NK-92 treated with Interleukin-12 subunit alpha and Interleukin-12 subunit beta, amount 100 ng/mL, for 24 hours (cell line): ENCODE results near the gene NCLN.
"Not testable (repeated sequence)": the region's sequence is repeated elsewhere in the genome, so short reads cannot be mapped to it uniquely, and the experiment has no call there.

ENCODE experiments used
- DNase-seq: peaks from one replicate; lab custom pipeline; 2025; lab: John Stamatoyannopoulos, UW

Gene NCLN

DNA sequence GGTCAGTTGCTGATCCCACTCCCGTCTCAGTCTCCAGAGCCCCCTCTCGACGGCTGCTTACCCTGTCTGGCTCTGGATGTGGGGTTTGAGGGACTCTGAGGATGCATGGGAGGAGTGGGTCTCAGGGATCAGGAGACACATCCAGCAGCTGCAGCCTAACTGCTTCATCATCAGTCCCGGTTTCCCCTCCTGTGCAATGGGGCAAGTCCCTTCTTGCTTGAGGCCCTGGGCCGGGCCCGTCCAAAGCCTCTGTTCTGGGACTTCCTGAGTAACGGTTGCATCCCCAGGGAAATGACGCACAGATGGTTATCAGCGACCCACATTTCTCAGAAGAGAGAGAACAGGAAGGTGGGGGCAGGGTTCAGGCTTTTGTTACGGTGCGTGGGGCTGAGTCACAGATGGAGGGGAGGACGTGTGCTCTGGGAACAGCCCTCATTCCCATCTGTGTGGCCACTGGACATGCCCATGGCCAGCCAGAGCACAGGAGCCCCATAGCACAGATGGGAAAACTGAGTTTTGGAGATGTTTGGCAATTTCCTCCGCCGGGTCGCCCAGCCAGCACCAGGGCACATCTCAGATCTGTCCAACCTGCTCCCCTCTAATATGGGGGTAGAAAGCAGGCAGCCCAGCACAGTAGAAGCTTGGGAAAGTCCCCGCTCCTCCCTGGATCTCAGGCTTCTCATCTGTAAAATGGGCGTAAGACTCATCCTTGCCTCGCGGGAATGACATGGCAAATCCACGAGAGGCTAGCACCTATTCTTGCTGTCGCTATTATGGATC, 30.6 kb upstream of the NCLN start:
- no peak for DNase-seq

- no peak for DNase-seq
Observed at GRCh38 chr19:3157096-3157845, 28.5 kb upstream of the NCLN start.

DNA sequence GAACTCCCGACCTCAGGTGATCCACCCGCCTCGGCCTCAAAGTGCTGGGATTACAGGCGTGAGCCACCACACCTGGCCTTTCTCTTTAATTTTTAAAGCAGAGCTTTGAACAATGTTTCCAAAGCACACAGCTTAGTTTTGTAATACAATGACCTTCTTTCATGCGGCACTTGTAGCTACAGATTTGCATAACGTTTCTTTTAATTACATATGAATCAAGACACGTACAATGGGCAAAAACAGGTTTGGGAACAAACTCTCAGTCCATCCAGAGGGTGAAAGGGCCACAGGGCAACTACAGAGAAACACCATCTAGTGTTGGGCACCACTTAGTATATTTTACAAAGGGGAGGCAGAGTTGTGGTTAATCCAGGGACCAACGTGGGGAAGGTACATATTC, 26.2 kb upstream of the NCLN start:
- DNase-seq: no peak

DNA sequence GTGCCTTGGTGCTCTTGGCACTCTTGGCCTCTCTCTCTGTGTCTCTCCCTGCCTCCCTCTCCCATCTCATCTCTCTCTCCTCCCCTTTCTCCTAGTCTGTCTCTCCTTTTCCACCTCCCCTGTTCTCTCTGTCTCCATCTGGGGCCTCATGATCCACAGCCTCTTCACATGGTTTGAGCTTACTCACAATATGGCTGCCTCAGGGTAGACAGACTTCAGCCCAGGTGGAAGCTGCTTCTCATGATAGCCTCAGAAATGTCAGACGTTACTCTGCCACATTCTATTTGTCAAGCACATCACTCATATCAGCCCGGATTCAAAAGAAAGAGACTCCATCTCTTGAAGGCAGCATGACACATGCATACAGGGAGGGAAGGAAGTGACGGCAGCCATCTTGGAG, 25.5 kb upstream of the NCLN start:
- DNase-seq: no peak

DNA sequence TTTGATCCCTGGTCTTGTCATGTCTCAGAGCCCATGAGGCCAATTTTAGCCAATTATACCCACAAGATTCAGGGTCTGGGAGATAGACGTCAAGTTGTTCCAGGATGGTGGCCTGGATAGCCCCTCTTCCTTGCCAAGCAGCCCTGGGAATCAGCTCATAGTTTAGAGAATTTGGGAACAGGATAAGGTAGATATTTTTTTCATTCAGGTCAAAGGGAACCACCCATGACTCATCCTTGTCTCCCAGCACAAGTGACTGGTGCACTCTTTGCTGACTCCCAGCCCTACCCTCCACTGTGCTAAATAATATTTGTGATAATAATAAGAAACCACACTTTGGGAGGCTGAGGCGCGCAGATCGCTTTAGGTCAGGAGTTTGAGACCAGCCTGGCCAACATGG, 24.3 kb upstream of the NCLN start:
- no peak for DNase-seq

DNA sequence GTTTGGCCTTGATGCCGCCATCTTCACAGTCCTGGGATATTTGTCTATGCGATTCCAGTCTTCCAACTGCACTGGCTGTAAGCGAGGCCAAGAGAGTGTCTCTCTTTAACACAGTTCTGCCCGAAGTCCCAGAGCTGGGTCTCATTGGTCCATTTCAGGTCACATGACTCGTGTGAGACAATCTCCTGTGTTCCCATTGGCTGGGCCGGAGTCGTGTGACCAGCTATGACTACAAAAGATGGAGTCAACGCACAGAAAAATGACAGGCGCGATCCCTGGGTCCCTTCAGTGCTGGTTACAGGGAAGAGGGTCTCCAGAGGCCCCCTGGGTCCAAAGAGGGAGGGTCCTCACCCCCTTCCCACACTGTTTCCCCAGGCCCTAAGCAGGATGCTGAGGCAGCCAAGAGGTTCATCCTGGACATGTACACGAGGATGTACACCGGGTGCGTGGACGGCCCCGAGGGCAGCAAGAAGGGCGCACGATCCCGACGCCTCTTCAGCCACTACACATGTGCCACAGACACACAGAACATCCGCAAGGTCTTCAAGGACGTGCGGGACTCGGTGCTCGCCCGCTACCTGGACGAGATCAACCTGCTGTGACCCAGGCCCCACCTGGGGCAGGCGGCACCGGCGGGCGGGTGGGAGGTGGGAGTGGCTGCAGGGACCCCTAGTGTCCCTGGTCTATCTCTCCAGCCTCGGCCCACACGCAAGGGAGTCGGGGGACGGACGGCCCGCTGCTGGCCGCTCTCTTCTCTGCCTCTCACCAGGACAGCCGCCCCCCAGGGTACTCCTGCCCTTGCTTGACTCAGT, 23.1 kb upstream of the NCLN start:
- DNase-seq: no peak

- peak; percentile 24 for DNase-seq
Observed at GRCh38 chr19:3163230-3163886, 22.4 kb upstream of the NCLN start.

- DNase-seq: no peak
Observed at GRCh38 chr19:3163943-3164342, 21.8 kb upstream of the NCLN start.

DNA sequence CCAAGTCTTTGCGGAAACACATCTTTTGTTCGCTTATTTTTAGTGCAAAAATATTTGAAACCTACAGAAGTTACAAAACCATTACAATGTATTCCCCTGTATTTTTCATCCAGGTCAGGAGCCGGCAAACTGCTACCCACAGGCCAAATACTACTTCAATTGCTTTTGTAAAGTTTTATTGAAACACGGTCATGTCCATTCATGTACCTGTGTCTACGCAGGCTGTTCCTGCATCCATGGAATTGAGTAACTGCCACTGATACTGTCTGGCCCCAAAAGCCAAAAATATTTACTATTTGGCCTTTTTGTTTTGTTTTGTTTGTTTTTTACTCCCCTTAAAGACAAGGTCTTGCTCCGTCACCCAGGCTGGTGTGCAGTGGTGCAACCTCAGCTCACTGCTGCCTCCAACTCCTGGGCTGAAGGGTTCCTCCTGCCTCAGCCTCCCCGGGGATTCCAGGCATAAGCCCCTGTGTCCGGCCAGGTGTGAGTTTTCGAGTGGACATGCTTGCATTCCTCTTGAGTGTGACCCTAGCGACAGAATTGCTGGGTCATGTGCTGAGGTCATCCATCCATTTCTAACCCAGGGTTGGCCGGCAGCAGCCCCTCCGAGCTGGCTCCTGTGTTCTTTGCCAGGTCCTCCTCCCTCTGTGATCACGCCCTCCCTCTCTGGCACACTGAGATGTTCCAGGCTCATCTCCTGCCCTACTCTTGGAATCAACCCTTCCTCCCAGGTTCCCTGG, 18.0 kb upstream of the NCLN start:
- no peak for DNase-seq

DNA sequence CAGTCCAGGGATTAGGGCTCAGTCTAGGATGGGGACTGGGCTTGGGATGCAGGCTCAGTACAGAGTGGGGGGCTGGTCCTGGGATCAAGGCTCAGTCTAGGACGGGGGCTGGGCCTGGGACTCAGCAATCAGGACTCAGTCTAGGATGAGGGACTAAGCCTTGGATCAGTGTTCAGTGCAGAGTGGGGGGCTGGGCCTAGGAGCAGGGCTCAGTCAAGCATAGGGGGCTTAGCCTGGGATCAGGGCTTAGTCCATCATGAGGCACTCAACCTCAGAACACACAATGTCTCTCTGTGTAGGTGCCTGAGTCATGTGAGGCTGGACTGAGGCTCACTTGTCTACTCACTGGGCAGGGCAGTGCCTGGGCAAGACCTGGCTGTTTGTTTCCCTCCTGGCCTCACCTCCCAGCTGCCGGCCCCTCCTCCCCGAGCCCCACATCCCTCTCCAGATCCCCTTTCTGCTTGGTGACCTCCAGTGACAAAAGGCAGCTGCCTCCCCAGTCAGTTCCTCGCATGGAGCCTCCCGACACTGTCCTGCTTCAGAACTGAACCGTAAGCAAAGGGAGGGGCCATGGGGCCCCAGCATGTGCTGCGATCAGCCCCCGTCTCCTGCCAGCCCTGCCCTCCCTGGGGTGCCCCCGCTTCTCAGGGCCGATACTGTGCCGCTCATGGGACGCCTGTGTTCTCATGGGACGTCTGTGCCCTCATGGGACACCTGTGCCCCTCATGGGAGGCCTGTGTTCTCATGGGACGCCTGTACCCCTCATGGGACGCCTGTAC, 13.6 kb upstream of the NCLN start:
- no peak for DNase-seq

GRCh38 chr19:3172673-3173000, 13.1 kb upstream of the NCLN start:
- DNase-seq: not testable (repeated sequence)

DNA sequence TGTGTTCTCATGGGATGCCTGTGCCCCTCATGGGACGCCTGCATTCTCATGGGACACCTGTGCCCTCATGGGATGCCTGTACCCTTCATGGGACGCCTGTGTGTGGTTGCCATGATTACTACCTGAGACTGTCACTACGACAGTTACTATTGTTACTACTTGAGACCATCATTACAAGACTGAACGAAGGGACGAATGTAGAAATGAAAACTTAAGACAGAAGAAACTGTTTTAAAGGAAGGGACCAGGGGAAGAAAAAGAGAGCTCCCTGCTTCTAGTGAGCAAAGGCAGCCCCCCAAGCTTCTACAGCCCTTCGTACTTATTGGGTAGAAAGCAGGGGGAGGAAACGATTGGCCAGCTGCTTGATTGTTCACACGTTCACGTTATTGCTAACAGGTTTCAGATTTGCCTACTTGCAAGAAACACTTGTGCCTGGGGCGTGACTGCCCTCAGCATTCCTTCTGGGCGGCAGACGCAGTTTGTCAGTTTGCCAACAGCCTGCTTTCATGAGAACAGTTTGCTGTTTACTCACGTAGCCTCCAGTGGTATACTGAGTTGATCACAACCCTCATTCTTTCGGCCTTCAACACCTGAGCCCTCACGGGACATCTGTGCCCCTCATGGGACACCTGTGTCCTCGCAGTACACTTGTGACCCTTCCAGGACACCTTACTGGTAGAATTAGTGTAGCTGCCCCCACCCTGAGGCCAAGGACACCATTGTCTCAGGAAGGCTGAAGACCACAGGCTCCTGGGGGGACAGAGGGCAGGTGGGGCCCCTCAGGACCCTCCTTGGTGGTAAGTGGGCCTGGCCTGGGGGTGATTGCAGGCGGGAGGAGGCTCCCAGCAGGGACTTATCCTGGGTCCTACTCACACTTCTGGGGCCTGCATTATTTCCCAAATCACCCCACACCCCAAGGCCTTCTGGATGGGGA, 9.7 kb upstream of the NCLN start:
- DNase-seq: no peak

- peak; percentile 24 for DNase-seq
Observed at GRCh38 chr19:3176715-3177501, 8.8 kb upstream of the NCLN start.

DNA sequence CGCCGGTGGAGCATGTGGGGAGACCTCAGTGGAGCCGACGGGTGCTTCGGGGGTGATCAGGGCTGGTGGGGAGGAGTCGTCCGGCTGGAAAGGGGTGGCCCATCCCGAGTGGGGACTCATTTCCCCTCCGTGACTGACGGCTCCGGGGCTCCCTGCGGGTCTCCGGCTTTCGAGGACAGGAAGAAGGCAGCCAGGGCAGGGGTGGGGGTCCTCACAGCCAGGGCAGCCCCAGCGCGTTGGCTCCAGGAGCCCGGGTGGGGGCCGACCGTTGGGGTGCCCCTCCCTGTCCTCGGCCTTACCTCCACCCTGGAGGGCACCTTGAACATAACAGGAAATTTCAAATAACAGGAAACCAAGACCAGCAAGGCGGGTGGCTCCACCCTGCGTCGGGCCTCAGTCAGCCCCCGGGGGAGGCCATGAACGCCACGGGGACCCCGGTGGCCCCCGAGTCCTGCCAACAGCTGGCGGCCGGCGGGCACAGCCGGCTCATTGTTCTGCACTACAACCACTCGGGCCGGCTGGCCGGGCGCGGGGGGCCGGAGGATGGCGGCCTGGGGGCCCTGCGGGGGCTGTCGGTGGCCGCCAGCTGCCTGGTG, 7.3 kb upstream of the NCLN start, which contains the start of gene S1PR4:
Gene S1PR4, plus strand, starts transcription at position 393 of the 596 bp plus-strand sequence. Its CDS starts 24 bp downstream, at position 417.
- DNase-seq: peak; percentile 60

DNA sequence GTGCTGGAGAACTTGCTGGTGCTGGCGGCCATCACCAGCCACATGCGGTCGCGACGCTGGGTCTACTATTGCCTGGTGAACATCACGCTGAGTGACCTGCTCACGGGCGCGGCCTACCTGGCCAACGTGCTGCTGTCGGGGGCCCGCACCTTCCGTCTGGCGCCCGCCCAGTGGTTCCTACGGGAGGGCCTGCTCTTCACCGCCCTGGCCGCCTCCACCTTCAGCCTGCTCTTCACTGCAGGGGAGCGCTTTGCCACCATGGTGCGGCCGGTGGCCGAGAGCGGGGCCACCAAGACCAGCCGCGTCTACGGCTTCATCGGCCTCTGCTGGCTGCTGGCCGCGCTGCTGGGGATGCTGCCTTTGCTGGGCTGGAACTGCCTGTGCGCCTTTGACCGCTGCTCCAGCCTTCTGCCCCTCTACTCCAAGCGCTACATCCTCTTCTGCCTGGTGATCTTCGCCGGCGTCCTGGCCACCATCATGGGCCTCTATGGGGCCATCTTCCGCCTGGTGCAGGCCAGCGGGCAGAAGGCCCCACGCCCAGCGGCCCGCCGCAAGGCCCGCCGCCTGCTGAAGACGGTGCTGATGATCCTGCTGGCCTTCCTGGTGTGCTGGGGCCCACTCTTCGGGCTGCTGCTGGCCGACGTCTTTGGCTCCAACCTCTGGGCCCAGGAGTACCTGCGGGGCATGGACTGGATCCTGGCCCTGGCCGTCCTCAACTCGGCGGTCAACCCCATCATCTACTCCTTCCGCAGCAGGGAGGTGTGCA, 6.6 kb upstream of the NCLN start:
- peak; percentile 30 for DNase-seq

DNA sequence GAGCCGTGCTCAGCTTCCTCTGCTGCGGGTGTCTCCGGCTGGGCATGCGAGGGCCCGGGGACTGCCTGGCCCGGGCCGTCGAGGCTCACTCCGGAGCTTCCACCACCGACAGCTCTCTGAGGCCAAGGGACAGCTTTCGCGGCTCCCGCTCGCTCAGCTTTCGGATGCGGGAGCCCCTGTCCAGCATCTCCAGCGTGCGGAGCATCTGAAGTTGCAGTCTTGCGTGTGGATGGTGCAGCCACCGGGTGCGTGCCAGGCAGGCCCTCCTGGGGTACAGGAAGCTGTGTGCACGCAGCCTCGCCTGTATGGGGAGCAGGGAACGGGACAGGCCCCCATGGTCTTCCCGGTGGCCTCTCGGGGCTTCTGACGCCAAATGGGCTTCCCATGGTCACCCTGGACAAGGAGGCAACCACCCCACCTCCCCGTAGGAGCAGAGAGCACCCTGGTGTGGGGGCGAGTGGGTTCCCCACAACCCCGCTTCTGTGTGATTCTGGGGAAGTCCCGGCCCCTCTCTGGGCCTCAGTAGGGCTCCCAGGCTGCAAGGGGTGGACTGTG, 5.9 kb upstream of the NCLN start:
- DNase-seq: peak; percentile 27
